IMR-90 (cell line): ENCODE measurements around the gene EREG. TPM values are rescaled to one million over a fixed set of nuclear protein-coding genes. Genes with fewer than 3 reads are reported as not detected.

Experiments used
- ATAC-seq: fragments of 200-7000 bp; cut with Tn5 transposase; 2 replicates; pipeline ENCODE4 v1.9.1; 2020; ENCODE audit warnings: low read depth, mild to moderate bottlenecking, moderate library complexity
- BruUV-seq: library from RNA; stranded (reverse); fragments of 400-500 nt; replicated peaks from 2 replicates; lab custom pipeline; 2021; lab: Mats Ljungman, UMichigan
- CTCF ChIA-PET: fragments of 300-600 bp; formaldehyde crosslinking; extraction: SDS; loops from one replicate; lab custom pipeline; 2021; ENCODE audit warnings: antibody characterized with exemption; lab: Yijun Ruan, JAX
- POLR2A ChIA-PET: fragments of 300-600 bp; sonication (Branson Sonifier 250); formaldehyde crosslinking; loops from one replicate; lab custom pipeline; 2022; ENCODE audit warnings: antibody characterized with exemption; ENCODE audit not compliant: unreplicated experiment; lab: Charles Lee
- DNase-seq: peaks from one replicate; pipeline ENCODE4 v3.0.0; 2013
- H2AFZ ChIP-seq: replicated peaks from 2 replicates; pipeline ENCODE3; 2013; ENCODE audit warnings: low read length, mild to moderate bottlenecking; ENCODE audit not compliant: poor library complexity
- H2AK5ac ChIP-seq: 2 replicates; pipeline ENCODE4 v1.6.1; 2013; ENCODE audit warnings: low read depth, low read length, inconsistent platforms
- H2AK9ac ChIP-seq: replicated peaks from 2 replicates; pipeline ENCODE3; 2013; ENCODE audit warnings: mild to moderate bottlenecking, low read depth, low read length, moderate library complexity; ENCODE audit not compliant: poor library complexity
- H2BK120ac ChIP-seq: 2 replicates; pipeline ENCODE4 v1.6.1; 2013; ENCODE audit warnings: low read depth, low read length, inconsistent platforms
- H2BK15ac ChIP-seq: 3 replicates; pipeline ENCODE4 v1.6.1; 2013; ENCODE audit warnings: low read depth, low read length, inconsistent platforms
- H2BK20ac ChIP-seq: 2 replicates; pipeline ENCODE4 v1.6.1; 2013; ENCODE audit warnings: low read depth, mild to moderate bottlenecking, inconsistent platforms, low read length, moderate library complexity
- H2BK5ac ChIP-seq: 2 replicates; pipeline ENCODE4 v1.6.1; 2013; ENCODE audit warnings: mild to moderate bottlenecking, low read depth, low read length, inconsistent platforms; ENCODE audit not compliant: poor library complexity, severe bottlenecking
- H3K14ac ChIP-seq: replicated peaks from 2 replicates; pipeline ENCODE4 v1.6.1; 2013; ENCODE audit warnings: low read depth, low read length, inconsistent platforms
- H3K18ac ChIP-seq: 2 replicates; pipeline ENCODE4 v1.6.1; 2013; ENCODE audit warnings: low read depth, low read length, control low read depth
- H3K23ac ChIP-seq: 2 replicates; pipeline ENCODE4 v1.6.1; 2013; ENCODE audit warnings: low read depth, low read length, inconsistent platforms
- H3K27ac ChIP-seq: 2 replicates; pipeline ENCODE4 v1.5.1; 2013; ENCODE audit warnings: mild to moderate bottlenecking, control low read depth, low read length; ENCODE audit not compliant: insufficient read depth
- H3K27me3 ChIP-seq: 2 replicates; pipeline ENCODE4 v1.6.1; 2013; ENCODE audit warnings: low read length; ENCODE audit not compliant: control insufficient read depth, insufficient read depth
- H3K36me3 ChIP-seq: 2 replicates; pipeline ENCODE4 v1.6.1; 2013; ENCODE audit warnings: low read length, mixed read lengths; ENCODE audit not compliant: control insufficient read depth, insufficient read depth
- H3K4ac ChIP-seq: 2 replicates; pipeline ENCODE4 v1.6.1; 2013; ENCODE audit warnings: low read depth, low read length, inconsistent platforms
- H3K4me1 ChIP-seq: 2 replicates; pipeline ENCODE4 v1.6.1; 2013; ENCODE audit warnings: low read length, mixed read lengths; ENCODE audit not compliant: control insufficient read depth, insufficient read depth
- H3K4me2 ChIP-seq: 2 replicates; pipeline ENCODE4 v1.6.1; 2013; ENCODE audit warnings: low read depth, mild to moderate bottlenecking, control low read depth, low read length, moderate library complexity
- H3K4me3 ChIP-seq: 2 replicates; pipeline ENCODE4 v1.5.1; 2013; ENCODE audit warnings: low read depth, mild to moderate bottlenecking, control low read depth, low read length, moderate library complexity; ENCODE audit not compliant: insufficient read depth
- H3K56ac ChIP-seq: 2 replicates; pipeline ENCODE4 v1.6.1; 2013; ENCODE audit warnings: low read length, inconsistent platforms; ENCODE audit not compliant: insufficient read depth; ENCODE audit errors: extremely low read depth
- H3K79me1 ChIP-seq, 2 experiments: 2 replicates each; pipeline ENCODE4 v1.6.1; 2013; ENCODE audit warnings: low read length in 2 of 2, inconsistent platforms in 1 of 2, low read depth in 1 of 2
- H3K9ac ChIP-seq: 2 replicates; pipeline ENCODE4 v1.6.1; 2013; ENCODE audit warnings: low read depth, low read length, control low read depth
- H3K9me1 ChIP-seq: 2 replicates; pipeline ENCODE4 v1.6.1; 2013; ENCODE audit warnings: low read length, inconsistent platforms; ENCODE audit not compliant: insufficient read depth
- H3K9me3 ChIP-seq: 2 replicates; pipeline ENCODE4 v1.6.1; 2013; ENCODE audit warnings: low read length; ENCODE audit not compliant: control insufficient read depth, insufficient read depth
- H4K20me1 ChIP-seq: 2 replicates; pipeline ENCODE4 v1.6.1; 2013; ENCODE audit warnings: low read length, inconsistent platforms; ENCODE audit not compliant: insufficient read depth
- H4K5ac ChIP-seq: 2 replicates; pipeline ENCODE4 v1.6.1; 2013; ENCODE audit warnings: mild to moderate bottlenecking, low read depth, low read length, control low read depth
- H4K8ac ChIP-seq, 2 experiments: 2 replicates each; pipeline ENCODE4 v1.6.1; 2013; ENCODE audit warnings: low read depth in 2 of 2, low read length in 2 of 2, control low read depth in 1 of 2, inconsistent platforms in 1 of 2
- H4K91ac ChIP-seq: 2 replicates; pipeline ENCODE4 v1.6.1; 2013; ENCODE audit warnings: low read depth, low read length, inconsistent platforms; ENCODE audit not compliant: insufficient read depth
- CTCF ChIP-seq: conservative IDR thresholded peaks from 2 replicates; pipeline ENCODE4 v1.5.1; 2012; ENCODE audit warnings: mild to moderate bottlenecking, low read depth, low read length, improper control_type of control experiment
- FOS ChIP-seq: fragments of 150-350 bp; IDR thresholded peaks from 2 replicates; pipeline ENCODE4 v1.6.1; 2016; ENCODE audit warnings: low read depth, low read length
- MAZ ChIP-seq: IDR thresholded peaks from 2 replicates; pipeline ENCODE4 v1.6.1; 2012; ENCODE audit warnings: low read depth, mild to moderate bottlenecking, low read length, improper control_type of control experiment, moderate library complexity, borderline replicate concordance
- POLR2A ChIP-seq: IDR thresholded peaks from 2 replicates; pipeline ENCODE4 v1.6.1; 2012; ENCODE audit warnings: mild to moderate bottlenecking, low read depth, low read length
- RCOR1 ChIP-seq: IDR thresholded peaks from 2 replicates; pipeline ENCODE4 v1.6.1; 2012; ENCODE audit warnings: mild to moderate bottlenecking, low read length, improper control_type of control experiment; ENCODE audit not compliant: insufficient replicate concordance
- USF2 ChIP-seq: fragments of 150-350 bp; IDR thresholded peaks from 2 replicates; pipeline ENCODE4 v1.6.1; 2017; ENCODE audit warnings: mild to moderate bottlenecking, antibody characterized with exemption, low read length, low read depth
- WGBS, 2 experiments: methylation state at CpG; one replicate each; pipeline versions ENCODE4 v1.1.5 to v1.1.7; 2013; ENCODE audit warnings: missing lambda C conversion rate in 2 of 2; ENCODE audit not compliant: insufficient read length in 1 of 2; ENCODE audit errors: extremely low coverage in 2 of 2; 5-methylcytosine and 5-hydroxymethylcytosine counted together
- dilution Hi-C: fragments of 300-500 bp; cut with HindIII; formaldehyde crosslinking; loops from one replicate; pipeline ENCODE4 v1.14.3; 2018; ENCODE audit warnings: low sequenced_read_pairs; ENCODE audit not compliant: unreplicated experiment
- in situ Hi-C: fragments of 300-500 bp; cut with MboI; formaldehyde crosslinking; loops from 3 replicates; pipeline ENCODE4 v1.14.3; 2019; ENCODE audit warnings: low sequenced_read_pairs, inconsistent platforms, mixed read lengths
- intact Hi-C: fragments of 100-400 bp; cut with micrococcal nuclease; formaldehyde crosslinking; loops from 2 replicates; pipeline ENCODE4 v1.10.0; 2022
- polyA plus RNA-seq, 3 experiments: library from polyadenylated mRNA; depleted of rRNA; stranded (reverse); fragments of >200 nt; gene quantifications; 2 replicates each; pipeline ENCODE4 v1.2.3, GENCODE V29; 2012; ENCODE audit warnings: low replicate concordance in 1 of 3
- total RNA-seq: library from RNA; depleted of rRNA; stranded (reverse); fragments of >200 nt; gene quantifications from 2 replicates; pipeline ENCODE4 v1.2.3, GENCODE V29; 2012

The EREG gene
- total and polyA plus RNA-seq, 2 of the 4 experiments (the other 2 are of a cell fraction) = 0.26 to 0.36 TPM

GRCh38 chr4:74395633-74396032 is 30.7 kb downstream of the EREG start:
- intact Hi-C loops = no loop called here
- no peak overlapping the region for H4K91ac ChIP-seq
- peak overlapping the region; percentile 15; the same call in 1 of the 2 replicates for H2BK20ac ChIP-seq
- no peak overlapping the region for H2BK5ac ChIP-seq
- no TSS peak for BruUV-seq
- H3K4me3 ChIP-seq = no peak overlapping the region
- H3K9ac ChIP-seq = no peak overlapping the region
- no peak overlapping the region for H3K23ac ChIP-seq
- no peaks in the 10 kb centered on the region for H4K20me1 ChIP-seq
- dilution Hi-C loops = no loop called here
- H3K4me2 ChIP-seq = no peak overlapping the region
- H4K5ac ChIP-seq = no peak overlapping the region
- H3K14ac ChIP-seq = no peak overlapping the region
- H3K79me1 ChIP-seq = no peaks in the 10 kb centered on the region
- H3K4ac ChIP-seq = no peak overlapping the region
- H3K18ac ChIP-seq = peak overlapping the region; percentile 70; the same call in 1 of the 2 replicates
- no peak overlapping the region for H3K27ac ChIP-seq
- H3K36me3 ChIP-seq = no peaks in the 10 kb centered on the region
- ATAC-seq (peak; percentile 59), DNase-seq (peak; percentile 64)
- H3K56ac ChIP-seq = no peak overlapping the region
- in situ Hi-C loops = no loop called here
- no peak overlapping the region for H4K8ac ChIP-seq
- ChIA-PET POLR2A (no interaction called here), CTCF (interaction anchor here (1.0 to 1.3 kb wide), 2 partner anchors 19 to 207 kb away, joined by 4 to 6 read pairs; no protein-coding TSS in a partner anchor)
- no peak overlapping the region for H2AK9ac ChIP-seq
- H2AFZ ChIP-seq = no peak overlapping the region
- H2BK120ac ChIP-seq = no peak overlapping the region
- peak overlapping the region; percentile 58; the same call in 1 of the 2 replicates for H2AK5ac ChIP-seq
- WGBS, 2 experiments = 40% methylated on average over 1 of the region's 2 CpGs; no CpG with 5 or more reads in 1 of the 2 experiments
- peaks cover 9% of the 10 kb centered on the region; the same call in 1 of the 2 replicates for H3K4me1 ChIP-seq
- no peaks in the 10 kb centered on the region for H3K9me1 ChIP-seq
- TF ChIP-seq USF2 (no peak), CTCF (no peak), MAZ (no peak), FOS (0 out of 2 replicates have a peak, but pooled peaks have one; percentile 8), RCOR1 (no peak), POLR2A (no peak)
- H2BK15ac ChIP-seq = peak overlapping the region; percentile 54; the same call in 1 of the 3 replicates
- no peaks in the 10 kb centered on the region for H3K9me3 ChIP-seq
- no peaks in the 10 kb centered on the region for H3K27me3 ChIP-seq
